SKM-1 treated with dmso at 0.1 percent for 144 hours (cell line): ENCODE measurements around the gene DTWD2.
A peak's percentile ranks its signal among the peaks of the same experiment; 100 is the strongest.
"Not testable (repeated sequence)": the region's sequence is repeated elsewhere in the genome, so short reads cannot be mapped to it uniquely, and the experiment has no call there.

Source experiments
- DNase-seq: peaks from one replicate; lab custom pipeline; 2025; ENCODE audit not compliant: unreplicated experiment; lab: John Stamatoyannopoulos, UW

DTWD2 gene

DNA sequence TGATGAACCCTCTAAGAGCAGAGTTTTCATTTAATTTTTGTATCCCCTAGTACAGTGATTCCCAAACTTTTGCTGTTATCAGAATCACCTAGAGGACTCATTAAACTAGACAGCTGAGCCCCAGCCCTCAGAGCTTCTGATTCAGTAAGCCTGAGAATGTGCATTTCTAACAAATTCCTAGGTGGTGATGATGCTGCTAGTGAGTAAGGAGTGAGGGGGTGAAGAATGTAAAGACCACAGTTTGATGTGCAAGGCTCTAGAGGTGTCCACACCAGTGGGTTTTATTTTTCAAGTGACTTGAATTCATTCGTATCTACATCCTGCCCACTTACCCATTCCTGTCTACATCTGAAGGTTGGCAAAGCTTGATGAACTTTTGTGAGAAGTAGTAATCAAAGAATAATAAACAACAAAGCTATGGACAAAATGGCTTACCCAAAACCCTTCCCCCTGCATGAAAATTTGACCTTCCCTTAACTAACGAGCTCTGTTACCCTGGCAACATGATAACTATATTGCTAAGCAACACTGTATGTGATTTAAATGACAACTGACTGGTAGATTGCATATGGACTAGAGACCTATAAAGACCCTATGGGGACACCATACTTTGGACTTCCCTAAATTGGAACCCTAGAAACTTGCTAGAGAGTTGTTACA lies 35.2 kb downstream of the DTWD2 start:
- no peak for DNase-seq

DNA sequence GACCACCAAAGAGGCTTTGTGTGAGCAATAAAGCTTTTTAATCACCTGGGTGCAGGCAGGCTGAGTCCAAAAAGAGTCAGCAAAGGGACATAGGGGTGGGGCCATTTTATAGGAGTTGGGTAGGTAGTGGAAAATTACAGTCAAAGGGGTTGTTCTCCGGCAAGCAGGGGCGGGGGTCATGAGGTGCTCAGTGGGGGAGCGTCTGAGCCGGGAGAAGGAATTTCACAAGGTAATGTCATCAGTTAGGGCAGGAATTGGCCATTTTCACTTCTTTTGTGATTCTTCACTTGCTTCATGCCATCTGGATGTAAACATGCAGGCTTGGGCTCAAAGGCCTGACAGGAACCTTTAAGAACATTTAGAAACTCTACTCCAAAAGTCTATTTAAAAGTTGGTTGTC lies 36.0 kb downstream of the DTWD2 start:
- not testable (repeated sequence) for DNase-seq

DNA sequence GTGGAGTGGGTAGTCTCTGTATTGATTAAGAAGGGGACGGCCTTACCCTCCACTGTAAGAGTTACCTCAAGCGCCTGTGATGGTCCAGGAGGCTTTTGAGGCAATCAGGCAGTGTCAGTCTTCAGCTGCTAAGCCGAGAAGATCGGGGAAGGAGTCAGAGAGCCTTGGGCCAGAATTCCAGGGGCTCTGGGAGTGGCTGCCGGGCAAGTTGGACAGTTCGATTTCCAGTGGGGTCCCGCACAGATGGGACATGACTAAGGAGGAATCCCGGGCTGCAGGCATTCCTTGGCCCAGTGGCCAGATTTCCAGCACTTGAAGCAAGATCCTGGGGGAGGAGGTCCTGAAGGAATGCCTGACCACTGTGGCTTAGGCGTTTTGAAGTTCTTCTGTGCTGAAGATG lies 38.0 kb downstream of the DTWD2 start:
- DNase-seq, result not testable (repeated sequence)

DNA sequence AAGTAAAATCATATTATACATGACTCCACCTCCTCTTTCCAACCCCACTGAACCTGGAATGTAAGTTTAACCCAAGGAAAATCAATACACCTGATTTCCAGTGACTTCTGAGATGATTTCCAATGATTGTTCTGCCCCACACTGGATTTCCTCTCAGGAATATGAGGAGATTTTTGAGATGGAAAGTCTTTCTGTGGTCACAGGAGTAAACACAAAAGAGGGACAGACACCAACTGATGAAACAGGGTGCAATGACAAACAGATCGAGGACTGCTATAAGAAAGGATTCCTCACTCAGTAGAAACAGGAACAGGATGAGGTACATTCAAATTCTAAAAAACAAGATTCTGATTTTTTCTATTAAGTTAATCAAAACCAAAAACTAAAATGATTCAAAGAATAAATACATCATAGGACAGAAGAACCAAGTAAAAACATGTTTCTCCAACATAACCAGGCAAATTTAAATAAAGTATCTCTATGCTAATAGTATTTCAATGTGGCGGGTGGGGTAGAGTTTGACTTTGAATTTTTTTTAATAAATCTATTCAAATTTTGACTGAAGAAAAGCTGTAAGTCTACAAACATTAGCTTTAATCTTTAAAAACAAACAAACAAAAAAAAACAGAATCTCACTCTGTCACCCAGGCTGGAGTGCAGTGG lies 42.1 kb downstream of the DTWD2 start:
- no peak for DNase-seq

DNA sequence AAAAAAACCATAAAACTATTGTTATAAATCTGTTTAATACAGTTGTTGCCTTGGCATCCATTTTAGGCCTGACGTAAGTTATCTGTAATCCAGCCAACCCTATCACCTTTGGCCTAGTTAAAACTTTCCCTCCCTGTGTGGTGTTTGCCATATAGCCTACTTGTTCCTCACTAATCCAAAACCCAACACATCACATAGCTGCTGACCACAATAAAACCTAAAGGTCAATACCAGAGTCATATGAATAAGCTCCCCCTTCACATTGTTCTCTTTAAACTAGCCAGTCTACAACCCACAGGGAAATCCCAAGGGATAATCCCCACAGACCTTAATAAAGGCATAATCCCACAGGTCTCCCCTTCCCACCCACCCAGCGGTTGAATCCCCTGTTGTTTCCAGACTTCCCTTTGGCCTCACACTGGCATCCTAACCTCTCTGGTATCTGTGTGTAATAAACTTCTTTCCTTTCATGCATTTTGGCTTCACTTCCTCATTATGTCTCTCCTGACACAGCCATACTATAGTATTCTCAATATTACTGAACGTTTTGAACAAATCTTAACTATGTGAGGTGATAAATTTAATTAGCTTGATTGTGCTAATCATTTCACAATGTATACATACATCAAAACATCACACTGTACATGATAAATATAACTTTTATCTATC lies 50.8 kb downstream of the DTWD2 start:
- DNase-seq, result no peak

DNA sequence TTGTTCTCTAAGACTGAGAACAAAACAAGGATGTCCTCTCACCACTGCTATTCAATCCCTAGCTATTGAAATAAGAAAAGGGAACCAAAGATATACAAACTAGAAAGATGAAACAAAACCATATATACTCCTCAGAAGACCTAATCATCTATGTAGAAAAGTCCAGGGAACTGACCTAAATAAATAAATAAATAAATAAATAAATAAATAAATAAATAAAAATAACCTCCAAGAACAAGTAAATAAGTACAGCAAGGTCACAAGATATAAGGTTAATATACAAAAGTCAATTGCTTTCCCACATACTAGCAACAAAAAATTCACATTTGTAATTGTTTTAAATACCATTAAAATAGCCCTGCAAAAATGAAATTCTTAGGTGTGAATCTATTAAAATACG lies 54.6 kb downstream of the DTWD2 start:
- DNase-seq, result no peak

DNA sequence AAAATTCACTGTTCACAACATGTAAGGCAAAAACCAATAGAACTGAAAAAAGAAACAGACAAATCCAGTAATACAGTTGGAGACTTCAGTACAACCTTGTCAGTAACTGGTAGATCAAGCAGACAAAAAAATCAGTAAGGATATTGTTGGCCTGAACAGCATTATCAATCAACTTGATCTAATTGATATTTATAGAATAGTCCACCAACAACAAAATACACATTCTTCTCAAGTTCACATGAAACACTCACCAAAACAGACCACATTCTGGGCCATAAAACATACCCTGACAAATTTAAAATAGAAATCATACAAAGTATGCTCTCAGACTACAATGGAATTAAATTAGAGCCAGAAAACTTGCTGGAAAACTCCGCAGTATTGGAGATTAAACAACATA lies 56.8 kb downstream of the DTWD2 start:
- no peak for DNase-seq

DNA sequence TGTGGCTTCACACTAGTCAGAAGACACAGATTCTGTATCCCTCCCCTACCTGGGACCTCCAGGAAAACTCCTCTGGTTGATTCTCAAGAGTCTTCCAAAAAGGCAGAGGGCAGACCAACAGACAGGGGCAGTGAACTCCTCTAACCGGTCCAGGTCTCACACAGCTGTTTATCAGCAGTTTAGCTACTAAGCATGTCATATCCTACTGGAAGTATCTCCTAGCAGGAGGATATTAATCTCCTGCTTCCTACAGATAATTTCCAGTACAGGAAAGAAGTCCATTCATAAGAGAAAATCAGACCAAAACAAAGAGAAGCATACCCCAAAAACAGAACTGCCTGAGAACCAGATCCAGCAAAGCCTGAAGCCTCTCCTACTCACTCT lies 64.3 kb downstream of the DTWD2 start:
- no peak for DNase-seq

DNA sequence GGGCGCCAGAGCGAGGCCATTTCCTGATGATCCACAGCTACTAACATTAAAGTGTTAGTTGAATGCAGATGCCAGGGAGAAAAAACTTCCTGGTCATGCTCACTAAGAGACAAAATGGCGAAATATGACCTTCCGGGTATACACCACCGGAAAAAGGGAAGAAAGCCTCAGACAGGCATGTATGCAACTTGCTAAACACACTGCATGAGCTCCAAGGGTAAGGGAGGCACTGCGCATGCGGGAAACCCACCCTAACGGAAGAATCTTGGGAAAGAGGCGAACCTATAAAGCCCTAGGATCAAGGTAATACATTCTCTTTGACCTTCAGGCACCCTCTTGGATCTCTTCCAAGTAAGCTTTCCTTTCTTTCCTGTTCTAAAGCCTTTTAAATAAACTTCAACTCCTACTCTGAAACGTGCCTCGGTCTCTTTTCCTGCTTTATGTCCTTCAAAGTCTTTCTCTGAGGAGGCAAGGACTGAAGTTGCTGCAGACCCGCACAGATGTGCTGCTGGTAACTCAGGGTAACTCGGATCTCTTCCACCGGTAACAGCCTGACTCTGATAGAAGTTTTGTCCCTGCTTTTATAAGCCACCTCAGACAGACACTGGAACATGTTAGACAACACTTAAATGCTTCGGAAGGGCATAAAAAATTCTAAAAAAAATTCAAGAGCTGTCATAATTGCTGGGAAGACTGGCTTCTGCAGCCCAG lies 64.9 kb downstream of the DTWD2 start:
- DNase-seq, result no peak

DNA sequence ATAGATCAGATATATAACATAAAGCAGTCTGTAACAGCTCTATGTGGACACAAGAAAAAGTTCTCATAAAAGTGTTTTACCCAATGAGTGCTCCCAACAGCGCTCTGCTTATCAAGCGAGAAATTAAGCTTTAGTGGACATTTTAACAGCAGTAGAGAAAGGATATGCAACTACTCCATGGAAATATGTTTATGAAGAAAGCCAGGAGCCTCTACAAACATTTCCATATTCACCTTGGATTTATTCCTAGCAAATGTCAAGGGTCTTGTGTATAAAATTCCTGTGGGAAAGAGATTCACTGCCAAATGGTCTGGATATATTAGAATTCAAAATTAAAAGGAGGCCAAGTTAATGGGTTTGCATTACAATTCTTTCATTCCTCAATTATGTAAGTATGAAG lies 66.5 kb downstream of the DTWD2 start:
- DNase-seq, result no peak

DNA sequence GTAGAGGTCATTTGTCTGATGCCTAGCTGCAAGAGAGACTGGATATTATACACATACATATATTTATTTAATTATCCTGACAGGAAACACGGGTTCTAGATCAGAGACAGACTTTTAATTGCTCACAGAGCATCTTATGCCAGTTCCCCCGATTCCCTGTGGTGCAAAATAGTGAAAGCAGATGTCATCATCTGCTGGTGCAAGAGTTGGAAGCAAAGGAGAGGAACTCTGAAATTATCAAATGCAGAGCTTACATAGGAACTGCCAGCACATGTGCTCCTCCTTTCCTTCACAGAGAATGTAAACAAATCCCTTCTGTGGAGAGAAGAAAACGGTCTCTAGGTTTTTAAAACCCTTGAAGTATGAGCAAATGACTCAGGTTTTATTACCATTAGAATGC lies 69.3 kb downstream of the DTWD2 start:
- DNase-seq, result no peak

DNA sequence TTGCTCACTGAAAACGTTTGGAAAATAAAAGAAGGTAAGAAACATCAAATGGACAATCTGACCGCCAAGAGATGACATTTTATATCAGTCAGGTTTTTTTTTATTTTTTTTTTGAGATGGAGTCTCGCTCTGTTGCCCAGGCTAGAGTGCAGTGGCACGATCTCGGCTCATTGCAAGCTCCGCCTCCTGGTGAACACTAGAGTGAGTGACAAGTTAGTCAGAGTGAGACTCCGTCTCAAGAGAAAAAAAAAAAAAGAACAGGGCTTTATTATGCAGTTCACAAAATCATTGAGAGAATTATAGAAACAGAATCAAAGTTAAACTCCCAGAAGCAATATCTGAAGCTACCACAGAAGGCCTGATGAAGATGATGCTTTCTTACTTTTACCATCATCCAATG lies 70.1 kb downstream of the DTWD2 start:
- no peak for DNase-seq

DNA sequence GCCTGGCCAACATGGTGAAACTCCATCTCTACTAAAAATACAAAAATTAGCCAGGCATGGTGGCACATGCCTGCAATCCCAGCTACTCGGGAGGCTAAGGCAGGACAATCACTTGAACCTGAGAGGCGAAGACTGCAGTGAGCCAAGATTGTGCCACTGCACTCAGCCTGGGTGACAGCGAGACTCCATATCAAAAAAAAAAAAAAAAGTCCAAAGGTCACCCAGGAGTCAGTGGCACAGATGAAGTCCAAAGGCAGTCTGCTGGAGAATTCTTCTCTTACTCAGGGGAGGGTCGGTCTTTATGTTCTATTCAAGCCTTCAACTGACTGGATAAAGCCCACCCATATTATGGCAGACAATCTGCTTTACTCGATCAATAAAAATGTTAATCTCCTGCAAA lies 80.8 kb downstream of the DTWD2 start:
- not testable (repeated sequence) for DNase-seq

DNA sequence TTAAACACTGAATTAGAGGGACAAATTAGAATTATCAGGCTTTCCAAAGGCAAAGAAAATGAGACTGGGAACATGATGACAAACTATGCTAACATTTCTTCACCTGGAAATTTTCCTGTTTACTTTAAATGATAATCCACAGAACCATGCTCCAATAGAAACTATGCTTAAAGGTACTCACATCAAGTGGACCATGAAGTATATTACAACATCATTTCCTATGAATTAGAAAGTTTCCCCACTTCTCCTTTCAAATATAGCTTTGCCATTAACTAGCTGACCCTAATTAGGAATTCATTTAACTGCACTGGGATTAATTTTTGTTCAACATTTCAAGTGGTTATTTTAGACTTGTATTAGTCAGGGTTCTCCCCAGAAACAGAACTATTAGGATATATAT lies 81.4 kb downstream of the DTWD2 start:
- no peak for DNase-seq

DNA sequence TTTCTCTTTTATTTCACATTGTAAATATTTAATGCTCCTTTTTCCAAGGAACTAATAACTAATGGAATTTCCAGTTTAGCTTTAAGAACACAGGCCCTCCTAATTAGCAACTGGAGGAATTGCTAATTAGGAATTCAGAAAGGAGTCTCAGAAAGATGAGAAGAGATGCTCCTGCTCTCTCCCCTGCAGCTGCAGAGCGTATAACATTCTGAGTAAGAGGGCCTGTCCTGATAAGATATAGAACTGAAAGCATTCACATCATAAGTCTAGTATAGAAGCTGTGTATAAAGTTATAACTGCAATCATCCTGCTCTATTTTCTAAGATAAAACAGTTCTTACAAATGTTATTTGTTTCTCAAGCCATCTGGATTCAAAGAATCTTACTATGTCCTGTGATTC lies 83.2 kb downstream of the DTWD2 start:
- DNase-seq, result no peak

DNA sequence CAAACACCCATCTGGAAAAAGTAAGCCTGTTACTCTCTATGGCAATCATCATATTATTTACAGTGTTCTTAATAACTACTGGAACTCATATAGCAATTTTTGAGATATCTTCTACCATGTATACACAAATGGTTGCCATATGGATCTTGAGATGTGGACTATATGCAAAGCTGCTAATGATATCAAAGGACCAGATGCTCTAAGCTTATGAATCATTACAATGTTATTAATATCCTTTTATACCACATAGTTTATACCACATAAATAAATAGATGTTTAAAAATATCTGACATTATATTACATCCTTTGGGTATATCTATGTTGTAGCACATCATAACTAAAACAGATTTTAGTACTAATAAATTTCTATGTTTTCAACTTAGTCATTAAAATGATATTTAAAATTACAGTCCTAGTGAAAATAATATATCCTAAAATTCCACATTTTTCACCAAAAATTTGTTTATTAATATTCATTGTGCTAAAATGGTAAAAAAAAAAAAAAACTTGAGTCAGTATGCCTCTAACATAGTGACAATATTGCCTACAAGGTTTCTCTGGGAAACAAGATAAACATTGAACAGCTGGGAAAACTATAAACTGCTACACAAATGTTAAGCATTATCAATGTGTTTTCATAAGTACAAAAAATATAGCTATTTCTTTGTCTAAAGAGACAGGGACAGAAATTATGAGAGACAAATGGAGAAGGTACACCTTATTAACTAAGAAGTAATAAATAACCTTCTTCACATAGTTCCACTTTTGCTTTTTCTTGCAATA lies 85.5 kb downstream of the DTWD2 start:
- DNase-seq, result no peak

DNA sequence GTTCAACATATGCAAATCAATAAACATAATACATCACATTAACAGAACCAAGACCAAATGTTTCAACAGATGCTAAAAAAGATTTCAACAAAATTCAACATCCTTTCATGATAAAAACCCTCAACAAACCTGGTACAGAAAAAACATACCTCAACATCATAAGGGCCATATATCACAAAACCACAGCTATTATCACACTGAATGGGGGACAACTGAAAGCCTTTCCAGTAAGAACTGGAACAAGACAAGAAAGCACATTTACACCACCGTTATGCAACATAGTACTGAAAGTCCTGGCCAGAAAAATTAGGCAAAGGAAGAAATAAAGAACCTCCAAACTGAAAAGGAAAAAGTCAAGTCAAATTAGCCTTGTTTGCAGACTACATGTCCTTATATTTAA lies 93.6 kb downstream of the DTWD2 start:
- DNase-seq, result no peak

DNA sequence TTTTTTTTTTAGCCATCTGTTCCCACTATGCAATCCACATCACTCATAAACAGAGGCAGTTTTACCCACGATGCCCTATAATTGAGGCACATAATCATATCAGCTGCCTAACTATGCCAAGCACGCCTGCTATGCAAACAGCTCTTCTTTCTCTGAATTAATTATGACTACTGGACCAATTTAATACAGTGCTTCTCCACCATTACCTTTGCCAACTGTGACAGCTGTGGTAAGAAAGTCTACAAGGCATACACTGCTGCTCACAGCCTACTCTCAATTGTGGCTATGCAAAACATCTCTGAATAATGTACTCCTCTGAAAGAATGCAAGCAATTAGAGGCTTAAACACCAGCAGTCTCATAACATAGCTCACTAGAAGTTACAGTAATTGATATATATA lies 97.1 kb downstream of the DTWD2 start:
- DNase-seq, result no peak

DNA sequence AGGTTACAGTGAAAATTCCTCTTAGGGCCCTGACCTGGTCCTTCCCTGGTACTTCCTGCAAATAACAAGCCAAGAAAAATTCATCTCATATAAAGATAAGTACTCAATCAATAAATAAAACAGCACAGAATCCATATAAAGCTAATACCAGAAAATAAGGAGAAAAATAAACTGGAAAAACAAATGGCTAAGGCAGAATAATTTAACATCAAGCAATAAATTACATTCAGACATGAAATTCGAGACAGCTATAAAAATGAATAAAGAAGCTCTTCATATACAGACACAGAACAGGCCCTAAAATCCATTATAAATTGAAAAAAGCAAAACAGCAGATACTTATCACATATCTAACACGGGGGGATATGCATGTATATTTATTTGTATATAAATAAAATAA lies 99.2 kb downstream of the DTWD2 start:
- no peak for DNase-seq

DNA sequence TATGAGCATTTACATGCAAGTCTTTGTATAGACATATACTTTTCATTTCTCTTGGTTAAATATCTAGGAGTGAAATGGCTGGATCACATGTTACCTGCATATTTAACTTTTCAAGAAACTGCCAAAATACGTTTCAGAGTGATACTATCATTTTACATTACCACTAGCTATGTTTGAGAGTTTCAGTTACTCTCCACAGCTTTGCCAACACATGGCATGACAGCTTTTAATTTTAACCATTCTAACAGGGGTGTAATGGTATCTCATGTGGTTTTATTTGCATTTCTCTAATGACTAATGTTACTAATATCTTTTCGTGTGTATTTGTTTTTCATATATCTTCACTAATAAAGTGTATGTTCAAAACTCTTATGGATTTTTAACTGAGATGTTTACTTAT lies 99.8 kb downstream of the DTWD2 start:
- DNase-seq, result no peak

DNA sequence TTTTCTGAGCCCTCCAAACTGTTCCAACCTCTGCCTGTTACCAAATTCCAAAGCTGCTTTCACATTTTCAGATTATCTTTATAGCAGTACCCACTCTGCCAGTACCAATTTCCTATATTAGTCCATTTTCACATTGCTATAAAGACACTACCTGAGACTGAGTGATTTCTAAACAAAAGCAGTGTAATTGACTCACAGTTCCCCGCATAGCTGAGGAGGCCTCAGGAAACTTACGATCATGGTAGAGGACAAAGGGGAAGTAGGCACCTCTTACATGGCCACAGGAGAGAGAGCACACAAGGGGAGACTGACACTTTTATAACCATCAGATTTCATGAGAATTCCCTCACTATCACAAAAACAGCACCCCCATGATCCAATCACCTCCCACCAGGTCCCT lies 105.0 kb downstream of the DTWD2 start:
- peak; percentile 66 for DNase-seq
